ENCODE results near the gene ROPN1L.

DNA sequence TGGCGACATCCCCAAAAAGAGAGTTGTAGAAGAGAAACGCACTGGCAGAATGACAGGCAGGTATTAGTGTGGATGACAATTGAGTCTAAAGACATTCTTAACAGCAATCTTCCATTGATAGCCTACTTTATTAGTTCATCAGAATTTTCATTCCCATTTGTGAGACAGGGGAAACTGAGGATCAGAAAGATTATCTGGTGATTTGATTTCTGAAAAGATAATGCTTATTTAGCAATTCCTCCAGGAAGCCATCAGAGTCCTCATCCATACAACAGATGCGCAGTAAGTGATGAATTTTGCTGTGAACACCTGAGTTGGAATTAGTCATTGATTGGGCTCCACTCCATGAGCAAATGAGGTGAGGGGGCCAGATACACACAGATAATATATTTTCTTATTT lies 64.9 kb downstream of the ROPN1L start:
- TF ChIP-seq, protein P1, sequence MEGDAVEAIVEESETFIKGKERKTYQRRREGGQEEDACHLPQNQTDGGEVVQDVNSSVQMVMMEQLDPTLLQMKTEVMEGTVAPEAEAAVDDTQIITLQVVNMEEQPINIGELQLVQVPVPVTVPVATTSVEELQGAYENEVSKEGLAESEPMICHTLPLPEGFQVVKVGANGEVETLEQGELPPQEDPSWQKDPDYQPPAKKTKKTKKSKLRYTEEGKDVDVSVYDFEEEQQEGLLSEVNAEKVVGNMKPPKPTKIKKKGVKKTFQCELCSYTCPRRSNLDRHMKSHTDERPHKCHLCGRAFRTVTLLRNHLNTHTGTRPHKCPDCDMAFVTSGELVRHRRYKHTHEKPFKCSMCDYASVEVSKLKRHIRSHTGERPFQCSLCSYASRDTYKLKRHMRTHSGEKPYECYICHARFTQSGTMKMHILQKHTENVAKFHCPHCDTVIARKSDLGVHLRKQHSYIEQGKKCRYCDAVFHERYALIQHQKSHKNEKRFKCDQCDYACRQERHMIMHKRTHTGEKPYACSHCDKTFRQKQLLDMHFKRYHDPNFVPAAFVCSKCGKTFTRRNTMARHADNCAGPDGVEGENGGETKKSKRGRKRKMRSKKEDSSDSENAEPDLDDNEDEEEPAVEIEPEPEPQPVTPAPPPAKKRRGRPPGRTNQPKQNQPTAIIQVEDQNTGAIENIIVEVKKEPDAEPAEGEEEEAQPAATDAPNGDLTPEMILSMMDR (IDR thresholded peaks at IDR 0.05): no peak
- no peak for TF ChIP-seq ZFX (IDR thresholded peaks at IDR 0.05; ENCODE audit: borderline replicate concordance)

All from 22Rv1 (cell line).